Lower leg skin (tissue), 3 donors: ENCODE measurements around the gene ADPRH.

Experiments
- POLR2A ChIP-seq, 2 donors: fragments of 450-650 bp; IDR thresholded peaks; one replicate each; pipeline ENCODE4 v1.6.1; 2016 to 2017; ENCODE audit warnings: antibody characterized with exemption in 2 of 2, mild to moderate bottlenecking in 1 of 2, moderate library complexity in 1 of 2
- TF ChIP-seq, protein P1 (sequence below), 3 donors: fragments of 450-650 bp; IDR thresholded peaks; one replicate each; pipeline ENCODE4 v1.5.1; 2016; ENCODE audit warnings: antibody characterized with exemption in 3 of 3, mild to moderate bottlenecking in 3 of 3, moderate library complexity in 2 of 3

DNA sequence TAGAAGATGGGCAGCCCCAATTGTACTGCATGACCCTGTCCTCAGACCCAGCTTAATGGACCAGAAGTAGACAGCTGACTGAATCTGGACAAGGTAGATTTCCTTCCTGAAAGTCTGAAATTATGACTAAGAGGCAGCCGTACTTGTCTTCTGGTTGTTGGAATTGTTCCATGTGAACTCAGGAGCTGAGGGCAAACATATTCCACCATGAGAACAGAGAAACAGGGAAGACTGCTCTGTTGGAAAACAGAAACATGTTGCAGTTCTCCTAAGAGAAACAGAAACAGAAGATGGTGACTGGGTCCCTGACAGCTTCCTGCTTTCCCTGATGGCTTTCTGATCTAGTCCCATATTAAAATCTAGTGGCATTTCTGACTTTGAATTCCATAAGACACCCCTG lies 57.0 kb downstream of the ADPRH start:
- TF ChIP-seq, protein P1, sequence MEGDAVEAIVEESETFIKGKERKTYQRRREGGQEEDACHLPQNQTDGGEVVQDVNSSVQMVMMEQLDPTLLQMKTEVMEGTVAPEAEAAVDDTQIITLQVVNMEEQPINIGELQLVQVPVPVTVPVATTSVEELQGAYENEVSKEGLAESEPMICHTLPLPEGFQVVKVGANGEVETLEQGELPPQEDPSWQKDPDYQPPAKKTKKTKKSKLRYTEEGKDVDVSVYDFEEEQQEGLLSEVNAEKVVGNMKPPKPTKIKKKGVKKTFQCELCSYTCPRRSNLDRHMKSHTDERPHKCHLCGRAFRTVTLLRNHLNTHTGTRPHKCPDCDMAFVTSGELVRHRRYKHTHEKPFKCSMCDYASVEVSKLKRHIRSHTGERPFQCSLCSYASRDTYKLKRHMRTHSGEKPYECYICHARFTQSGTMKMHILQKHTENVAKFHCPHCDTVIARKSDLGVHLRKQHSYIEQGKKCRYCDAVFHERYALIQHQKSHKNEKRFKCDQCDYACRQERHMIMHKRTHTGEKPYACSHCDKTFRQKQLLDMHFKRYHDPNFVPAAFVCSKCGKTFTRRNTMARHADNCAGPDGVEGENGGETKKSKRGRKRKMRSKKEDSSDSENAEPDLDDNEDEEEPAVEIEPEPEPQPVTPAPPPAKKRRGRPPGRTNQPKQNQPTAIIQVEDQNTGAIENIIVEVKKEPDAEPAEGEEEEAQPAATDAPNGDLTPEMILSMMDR (IDR thresholded peaks at IDR 0.05): no peak
- TF ChIP-seq POLR2A (IDR thresholded peaks at IDR 0.05): no peak
